DOHH2 (cell line): Measurements from ENCODE around the gene FBXL5.

Experiments
- CTCF ChIP-seq: fragments of 200-600 bp; sonication (generic); IDR thresholded peaks from one replicate; pipeline ENCODE4 v1.5.1; 2014; ENCODE audit warnings: antibody characterized with exemption, mild to moderate bottlenecking, low read depth, low read length; ENCODE audit not compliant: poor library complexity, severe bottlenecking
- EZH2phosphoT487 ChIP-seq: fragments of 200-600 bp; sonication (generic); IDR thresholded peaks from 2 replicates; pipeline ENCODE4 v1.6.1; 2017; ENCODE audit warnings: borderline replicate concordance, mild to moderate bottlenecking, antibody characterized with exemption, low read length, moderate library complexity, mixed read lengths

DNA sequence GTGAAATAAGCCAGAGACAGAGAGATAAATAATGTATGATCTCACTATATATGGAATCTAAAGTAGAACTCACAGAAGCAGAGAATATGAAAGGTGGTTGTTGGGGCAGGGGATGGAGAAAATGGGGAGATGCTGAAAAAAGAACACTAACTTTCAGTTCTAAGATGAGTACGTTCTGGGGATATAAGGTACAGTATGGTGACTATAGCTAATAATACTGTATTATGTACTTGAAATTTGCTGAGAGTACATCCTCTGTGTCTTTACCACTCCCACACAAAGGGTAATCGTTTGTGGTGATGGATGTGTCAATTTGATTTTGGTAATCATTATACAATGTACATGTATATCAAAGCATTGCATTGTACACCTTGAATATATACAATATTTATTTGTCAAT lies 6.6 kb downstream of the FBXL5 start:
- TF ChIP-seq CTCF (no peak), EZH2phosphoT487 (no peak)
